ENCODE measurements around the gene MMGT1.
A peak's percentile ranks its signal among the peaks of the same experiment; 100 is the strongest.

MMGT1 gene

GRCh38 chrX:135973548-135974278, at the start of gene MMGT1 (continued):
- TF ChIP-seq ZNF223 (tag by site-specific recombination; IDR thresholded peaks at IDR 0.05): peak; percentile 13; the same call in 1 of the 2 replicates
- no peak for TF ChIP-seq HOXC10 (CRISPR knock-in tag; IDR thresholded peaks at IDR 0.05)
- no peak for TF ChIP-seq ZNF791 (tag by site-specific recombination; IDR thresholded peaks at IDR 0.05)
- TF ChIP-seq SP2 (tag by site-specific recombination; IDR thresholded peaks at IDR 0.05): peak; percentile 63
- TF ChIP-seq ZNF513 (tag by site-specific recombination; IDR thresholded peaks at IDR 0.05): peak; percentile 42; the same call in 1 of the 2 replicates
- peak; percentile 93 for TF ChIP-seq ZBTB11 (tag by site-specific recombination; conservative IDR thresholded peaks at IDR 0.05; ENCODE audit: low read depth)
- TF ChIP-seq ZNF155 (tag by site-specific recombination; IDR thresholded peaks at IDR 0.05): no peak
- TF ChIP-seq ZNF560 (tag by site-specific recombination; IDR thresholded peaks at IDR 0.05; ENCODE audit: borderline replicate concordance): no peak
- TF ChIP-seq KLF7 (tag by site-specific recombination; IDR thresholded peaks at IDR 0.05; ENCODE audit: borderline replicate concordance): peak; percentile 91
- TF ChIP-seq ZSCAN4 (tag by site-specific recombination; IDR thresholded peaks at IDR 0.05): no peak; the same call in 1 of the 2 replicates
- TF ChIP-seq RBAK (tag by site-specific recombination; IDR thresholded peaks at IDR 0.05): no peak
- TF ChIP-seq ZNF274 (IDR thresholded peaks at IDR 0.05; ENCODE audit: low read length): no peak
- TF ChIP-seq ZNF274 (tag by site-specific recombination; IDR thresholded peaks at IDR 0.05; ENCODE audit: borderline replicate concordance): no peak
- no peak for TF ChIP-seq ZNF701 (tag by site-specific recombination; IDR thresholded peaks at IDR 0.05)
- TF ChIP-seq GLI2 (tag by site-specific recombination; IDR thresholded peaks at IDR 0.05; ENCODE audit: borderline replicate concordance, low read depth): no peak
- TF ChIP-seq CTCF (tag by site-specific recombination; IDR thresholded peaks at IDR 0.05): peak; percentile 69
- no peak for TF ChIP-seq ZNF239 (tag by site-specific recombination; IDR thresholded peaks at IDR 0.05)
- TF ChIP-seq GLI4 (tag by site-specific recombination; IDR thresholded peaks at IDR 0.05): no peak
- TF ChIP-seq ZNF830 (tag by site-specific recombination; IDR thresholded peaks at IDR 0.05; ENCODE audit: low read depth): no peak
- no peak for TF ChIP-seq ZNF596 (tag by site-specific recombination; IDR thresholded peaks at IDR 0.05)
- no peak for TF ChIP-seq ZNF670 (tag by site-specific recombination; IDR thresholded peaks at IDR 0.05; ENCODE audit: low read depth)
- peak; percentile 70; the same call in 1 of the 2 replicates for TF ChIP-seq ZBTB20 (tag by site-specific recombination; IDR thresholded peaks at IDR 0.05)
- TF ChIP-seq ZNF280C (tag by site-specific recombination; IDR thresholded peaks at IDR 0.05): no peak
- TF ChIP-seq ZNF114 (tag by site-specific recombination; IDR thresholded peaks at IDR 0.05): no peak
- no peak for TF ChIP-seq SCRT2 (tag by site-specific recombination; IDR thresholded peaks at IDR 0.05)
- TF ChIP-seq ZNF416 (tag by site-specific recombination; IDR thresholded peaks at IDR 0.05): no peak
- TF ChIP-seq ZNF600 (tag by site-specific recombination; IDR thresholded peaks at IDR 0.05): peak; percentile 59; the same call in 1 of the 2 replicates
- no peak for TF ChIP-seq ZNF184 (tag by site-specific recombination; IDR thresholded peaks at IDR 0.05)
- peak; percentile 8; the same call in 1 of the 2 replicates for TF ChIP-seq ZNF10 (tag by site-specific recombination; IDR thresholded peaks at IDR 0.05)
- no peak for TF ChIP-seq ZNF133 (tag by site-specific recombination; IDR thresholded peaks at IDR 0.05)
- TF ChIP-seq ZNF394 (tag by site-specific recombination; IDR thresholded peaks at IDR 0.05; ENCODE audit: borderline replicate concordance): peak; percentile 86
- no peak for TF ChIP-seq ZNF747 (tag by site-specific recombination; IDR thresholded peaks at IDR 0.05)
